K562 (cell line): ENCODE data around the gene CCDC85B. TPM values are rescaled to one million over a fixed set of nuclear protein-coding genes. Genes with fewer than 3 reads are reported as not detected.

Experiments
- ATAC-seq: fragments of 200-7000 bp; cut with Tn5 transposase; 3 replicates; pipeline ENCODE4 v1.9.1; 2020; ENCODE audit warnings: moderate library complexity
- BruUV-seq: library from RNA; stranded (reverse); fragments of 400-500 nt; replicated peaks from 2 replicates; lab custom pipeline; 2021; lab: Mats Ljungman, UMichigan
- CTCF ChIA-PET: fragments of 300-600 bp; formaldehyde crosslinking; extraction: SDS; loops from one replicate; lab custom pipeline; 2021; ENCODE audit warnings: low intra/inter-chr PET ratio; lab: Yijun Ruan, JAX
- POLR2A ChIA-PET: fragments of 300-600, 350-650 bp; sonication (Branson Sonifier 250); formaldehyde crosslinking; extraction: SDS; loops from one replicate; lab custom pipeline; 2021; ENCODE audit warnings: antibody characterized with exemption, inconsistent platforms; lab: Yijun Ruan, JAX
- DNase-seq, 4 experiments: peaks; one replicate each; pipeline versions ENCODE4 v3.0.0 to v3.0.0-alpha.2; 2011 to 2018; ENCODE audit warnings: low spot score in 3 of 4, mixed read lengths in 3 of 4; ENCODE audit errors: extremely low read depth in 1 of 4
- FAIRE-seq: peaks from 2 replicates; lab custom pipeline; 2011; peaks lifted over from hg19 to GRCh38; lab: Jason Lieb, UNC
- H2AFZ ChIP-seq: 2 replicates; pipeline ENCODE4 v1.6.0; 2011; ENCODE audit warnings: low read depth, low read length, control low read depth, inconsistent platforms
- H3K27ac ChIP-seq: fragments of 200-600 bp; 3 replicates; pipeline ENCODE4 v1.8.0; 2011; ENCODE audit warnings: low read depth, mild to moderate bottlenecking, control low read depth, inconsistent platforms, low read length, moderate library complexity, mixed read lengths; ENCODE audit errors: extremely low read depth
- H3K27me3 ChIP-seq, 2 experiments: fragments of 300-600 bp in 1 of 2; 2 replicates in 1 of 2; 3 replicates in 1 of 2; pipeline versions ENCODE4 v1.6.0 to v1.8.0; 2011; ENCODE audit warnings: inconsistent platforms in 2 of 2, low read length in 2 of 2, mild to moderate bottlenecking in 1 of 2, mixed read lengths in 1 of 2, moderate library complexity in 1 of 2; ENCODE audit not compliant: control insufficient read depth in 2 of 2, insufficient read depth in 2 of 2
- H3K36me3 ChIP-seq: fragments of 300-600 bp; 3 replicates; pipeline ENCODE4 v1.8.0; 2011; ENCODE audit warnings: mild to moderate bottlenecking, low read length, inconsistent platforms; ENCODE audit not compliant: control insufficient read depth, insufficient read depth
- H3K4me1 ChIP-seq, 2 experiments: fragments of 200-600 bp in 1 of 2; replicated peaks in 1 of 2; 2 replicates in 1 of 2; 3 replicates in 1 of 2; pipeline versions ENCODE4 v1.5.1 to v1.8.0; 2011; ENCODE audit warnings: inconsistent platforms in 2 of 2, low read length in 2 of 2, mild to moderate bottlenecking in 1 of 2, mixed read lengths in 1 of 2, moderate library complexity in 1 of 2; ENCODE audit not compliant: control insufficient read depth in 2 of 2, insufficient read depth in 2 of 2
- H3K4me2 ChIP-seq: 2 replicates; pipeline ENCODE4 v1.6.1; 2011; ENCODE audit warnings: low read length, control low read depth, inconsistent platforms, mixed read lengths; ENCODE audit not compliant: insufficient read depth
- H3K4me3 ChIP-seq: fragments of 200-600 bp; sonication (generic), shearing (Covaris generic); 2 replicates; pipeline ENCODE4 v1.5.1; 2016; ENCODE audit warnings: control low read depth, inconsistent platforms
- H3K79me2 ChIP-seq: fragments of 200-600 bp; 3 replicates; pipeline ENCODE4 v1.8.0; 2011; ENCODE audit warnings: low read length, inconsistent platforms; ENCODE audit not compliant: control insufficient read depth, insufficient read depth
- H3K9ac ChIP-seq, 2 experiments: 2 replicates each; pipeline versions ENCODE4 v1.6.0 to v1.6.1; 2011; ENCODE audit warnings: low read depth in 2 of 2, low read length in 2 of 2, control low read depth in 1 of 2, inconsistent platforms in 1 of 2, mild to moderate bottlenecking in 1 of 2, mixed read lengths in 1 of 2; ENCODE audit not compliant: insufficient read depth in 1 of 2
- H3K9me1 ChIP-seq: one replicate; pipeline ENCODE4 v1.6.0; 2011; ENCODE audit warnings: inconsistent platforms, mild to moderate bottlenecking, low read length, moderate library complexity; ENCODE audit not compliant: control insufficient read depth, insufficient read depth
- H3K9me3 ChIP-seq: replicated peaks from 2 replicates; pipeline ENCODE4 v1.5.1; 2011; ENCODE audit warnings: low read depth, low read length, inconsistent platforms; ENCODE audit not compliant: control insufficient read depth, insufficient read depth
- H4K20me1 ChIP-seq: replicated peaks from 2 replicates; pipeline ENCODE4 v1.6.1; 2011; ENCODE audit warnings: low read length, inconsistent platforms, mixed read lengths; ENCODE audit not compliant: control insufficient read depth, insufficient read depth
- CCNT2 ChIP-seq: IDR thresholded peaks from 2 replicates; pipeline ENCODE4 v1.6.1; 2011; ENCODE audit warnings: borderline replicate concordance, low read depth, mild to moderate bottlenecking, moderate library complexity, mixed read lengths, low read length; ENCODE audit not compliant: insufficient read length; ENCODE audit errors: extremely low read depth
- ELF2 ChIP-seq: fragments of 250-450 bp; sonication (Bioruptor Pico); IDR thresholded peaks from 2 replicates; pipeline ENCODE4 v1.5.0; 2021; ENCODE audit warnings: mild to moderate bottlenecking
- GABPB1 ChIP-seq: sonication (generic); formaldehyde crosslinking; IDR thresholded peaks from 2 replicates; pipeline ENCODE4 v1.8.0; 2022; ENCODE audit warnings: mild to moderate bottlenecking, missing genetic modification reagents
- HNRNPL ChIP-seq: fragments of 200-400 bp; formaldehyde crosslinking; IDR thresholded peaks from 2 replicates; pipeline ENCODE4 v1.6.1; 2017; ENCODE audit warnings: low read depth, mild to moderate bottlenecking, low read length
- HNRNPLL ChIP-seq: fragments of 200-400 bp; formaldehyde crosslinking; IDR thresholded peaks from 2 replicates; pipeline ENCODE4 v1.6.1; 2017; ENCODE audit warnings: low read length, low read depth, mild to moderate bottlenecking; ENCODE audit not compliant: poor library complexity, severe bottlenecking
- JUND ChIP-seq, 2 experiments: IDR thresholded peaks; 2 replicates in 1 of 2; 3 replicates in 1 of 2; pipeline ENCODE4 v1.6.1; 2011; ENCODE audit warnings: borderline replicate concordance in 2 of 2, low read depth in 2 of 2, low read length in 2 of 2, improper control_type of control experiment in 1 of 2, missing biosample characterization in 1 of 2, missing genetic modification characterization in 1 of 2, missing genetic modification reagents in 1 of 2
- LCOR ChIP-seq: sonication (generic); formaldehyde crosslinking; IDR thresholded peaks from 2 replicates; pipeline ENCODE4 v1.8.0; 2022; ENCODE audit warnings: mild to moderate bottlenecking, missing genetic modification reagents
- MAFF ChIP-seq: IDR thresholded peaks from 2 replicates; pipeline ENCODE4 v1.6.1; 2012; ENCODE audit warnings: low read length, improper control_type of control experiment
- POLR2AphosphoS5 ChIP-seq: IDR thresholded peaks from 2 replicates; pipeline ENCODE4 v1.6.1; 2011; ENCODE audit warnings: mild to moderate bottlenecking, low read depth, low read length, moderate library complexity; ENCODE audit not compliant: control insufficient read depth, insufficient read depth
- POLR2G ChIP-seq: fragments of 200-400 bp; formaldehyde crosslinking; IDR thresholded peaks from 2 replicates; pipeline ENCODE4 v1.6.1; 2017; ENCODE audit warnings: low read depth, mild to moderate bottlenecking, antibody characterized with exemption, low read length, moderate library complexity
- RBFOX2 ChIP-seq: fragments of 200-400 bp; formaldehyde crosslinking; IDR thresholded peaks from 2 replicates; pipeline ENCODE4 v1.6.1; 2017; ENCODE audit warnings: low read depth, mild to moderate bottlenecking, low read length, moderate library complexity
- RBM22 ChIP-seq: fragments of 200-400 bp; formaldehyde crosslinking; IDR thresholded peaks from 2 replicates; pipeline ENCODE4 v1.6.1; 2018; ENCODE audit warnings: low read length, low read depth; ENCODE audit not compliant: poor library complexity, severe bottlenecking
- SP1 ChIP-seq: sonication (generic); formaldehyde crosslinking; IDR thresholded peaks from 2 replicates; pipeline ENCODE4 v1.8.1; 2022; ENCODE audit warnings: mild to moderate bottlenecking, missing genetic modification reagents
- TAL1 ChIP-seq: fragments of 450-650 bp; IDR thresholded peaks from 2 replicates; pipeline ENCODE4 v1.6.1; 2016; ENCODE audit warnings: mild to moderate bottlenecking
- TEAD1 ChIP-seq, 2 experiments: fragments of 450-650 bp in 1 of 2; sonication (generic) in 1 of 2; formaldehyde crosslinking; IDR thresholded peaks; 2 replicates each; pipeline versions ENCODE4 v1.4.0 to v1.8.0; 2020 to 2022; ENCODE audit warnings: mild to moderate bottlenecking in 2 of 2, missing genetic modification reagents in 1 of 2
- TEAD4 ChIP-seq, 2 experiments: sonication (generic) in 1 of 2; formaldehyde crosslinking in 1 of 2; IDR thresholded peaks; 2 replicates each; pipeline versions ENCODE4 v1.6.1 to v1.8.0; 2012 to 2022; ENCODE audit warnings: borderline replicate concordance in 1 of 2, inconsistent platforms in 1 of 2, low read length in 1 of 2, mild to moderate bottlenecking in 1 of 2, missing genetic modification reagents in 1 of 2
- ZNF143 ChIP-seq: sonication (generic); formaldehyde crosslinking; IDR thresholded peaks from 2 replicates; pipeline ENCODE4 v1.9.0; 2022; ENCODE audit warnings: mild to moderate bottlenecking, missing genetic modification reagents
- ZNF212 ChIP-seq: fragments of 450-650 bp; formaldehyde crosslinking; IDR thresholded peaks from 2 replicates; pipeline ENCODE4 v1.4.0; 2020; ENCODE audit warnings: mild to moderate bottlenecking
- ZNF354B ChIP-seq: fragments of 250-450 bp; sonication (Bioruptor Pico); IDR thresholded peaks from 2 replicates; pipeline ENCODE4 v1.4.0; 2020
- WGBS: fragments of 100-300 bp; shearing (Covaris generic); methylation state at CpG from one replicate; pipeline ENCODE4 v1.1.6; 2016; ENCODE audit warnings: low coverage, mixed read lengths; ENCODE audit not compliant: insufficient coverage; ENCODE audit errors: missing lambda C conversion rate; 5-methylcytosine and 5-hydroxymethylcytosine counted together
- in situ Hi-C: fragments of 300-500 bp; cut with MboI; formaldehyde crosslinking; loops from 4 replicates; pipeline ENCODE4 v1.15.0; 2018; ENCODE audit warnings: inconsistent platforms, mixed read lengths
- intact Hi-C: fragments of 100-400 bp; cut with micrococcal nuclease; formaldehyde crosslinking; loops from 2 replicates; pipeline ENCODE4 v1.14.2; 2022
- polyA plus RNA-seq, 8 experiments: library from polyadenylated mRNA; depleted of rRNA in 4 of 8; stranded (reverse) in 5 of 8; unstranded in 3 of 8; fragments of >200 nt; fragmentation: Nextera tagmentation in 2 of 8; fragmentation: Illumina TruSeq in 1 of 8; extraction: Ambion mirVana in 2 of 8; extraction: Trizol in 1 of 8; gene quantifications; 2 replicates each; pipeline versions ENCODE4 v1.2.1 to v1.2.3, GENCODE V29; 2011 to 2014; ENCODE audit warnings: inconsistent platforms in 1 of 8, missing spikeins in 1 of 8
- total RNA-seq, 7 experiments: library from RNA; depleted of rRNA in 6 of 7; stranded (reverse); fragments of >200 nt in 6 of 7; fragmentation: Illumina TruSeq in 2 of 7; extraction: Trizol in 2 of 7; gene quantifications; 2 replicates each; pipeline versions ENCODE4 v1.2.1 to v1.2.3, GENCODE V29; 2011 to 2021; ENCODE audit warnings: low replicate concordance in 1 of 7
- TF ChIP-seq, protein P1 (sequence below): sonication (generic); formaldehyde crosslinking; IDR thresholded peaks from 2 replicates; pipeline ENCODE4 v1.8.1; 2023; ENCODE audit warnings: mild to moderate bottlenecking, missing genetic modification reagents

Gene CCDC85B
- total and polyA plus RNA-seq, 9 of the 15 experiments (the other 6 are each of a cell fraction or from before 2014, with no cell fraction given) = 0.14 to 138 (median 6.2) TPM

DNA sequence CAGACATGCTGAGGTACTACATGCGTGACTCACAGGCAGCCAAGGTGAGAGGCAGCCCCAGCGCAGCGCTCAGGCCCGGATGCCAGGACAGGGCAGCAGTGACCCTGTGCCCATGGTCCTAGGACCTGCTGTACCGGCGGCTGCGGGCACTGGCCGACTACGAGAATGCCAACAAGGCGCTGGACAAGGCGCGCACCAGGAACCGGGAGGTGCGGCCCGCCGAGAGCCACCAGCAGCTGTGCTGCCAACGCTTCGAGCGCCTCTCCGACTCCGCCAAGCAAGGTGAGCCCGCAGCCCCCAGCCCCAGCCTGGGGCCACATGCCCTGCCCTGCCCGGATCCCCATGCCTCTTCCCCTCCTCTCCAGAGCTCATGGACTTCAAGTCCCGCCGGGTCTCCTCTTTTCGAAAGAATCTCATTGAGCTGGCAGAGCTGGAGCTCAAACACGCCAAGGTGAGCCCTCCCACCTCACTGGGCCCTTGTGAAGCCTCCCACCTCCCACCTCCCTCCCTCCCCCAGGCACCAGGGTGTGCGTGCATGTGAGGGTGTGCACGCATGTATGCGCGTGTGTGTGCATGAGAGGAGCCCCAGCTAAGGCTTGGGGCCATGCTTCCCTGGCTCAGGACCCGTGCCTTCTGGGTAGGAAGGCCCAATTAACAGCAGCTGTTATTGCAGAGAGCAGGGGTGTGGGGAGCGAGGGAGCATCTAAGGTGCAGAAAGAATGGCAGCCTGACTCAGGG is 37.8 kb upstream of the CCDC85B start:
- peaks cover 42% of the 10 kb centered on the region for H3K79me2 ChIP-seq
- H3K9me3 ChIP-seq = peaks cover 7% of the 10 kb centered on the region; the same call in 1 of the 2 replicates
- no peaks in the 10 kb centered on the region for H3K27me3 ChIP-seq
- in situ Hi-C loops = no loop called here
- BruUV-seq = no TSS peak
- H3K27ac ChIP-seq = no peak overlapping the region
- ChIA-PET POLR2A (interaction anchor here (0.6 to 5.9 kb wide), 16 partner anchors 8 to 237 kb away, joined by 3 to 67 read pairs (median 4); partner anchors contain the start of genes FIBP, RNASEH2C and SNX32), CTCF (no interaction called here)
- peaks cover 11% of the 10 kb centered on the region for H3K9me1 ChIP-seq
- peaks cover 22% of the 10 kb centered on the region for H4K20me1 ChIP-seq
- intact Hi-C loops = no loop called here
- no peak overlapping the region for H3K9ac ChIP-seq
- H2AFZ ChIP-seq = no peak overlapping the region
- WGBS = 97% methylated on average over 26 of the region's 33 CpGs
- H3K36me3 ChIP-seq = peaks cover 56% of the 10 kb centered on the region
- H3K4me2 ChIP-seq = no peak overlapping the region
- FAIRE-seq (no peak), ATAC-seq (peak; percentile 1), DNase-seq (peak in 1 of 4 experiments; percentile 13)
- H3K4me1 ChIP-seq = peaks cover 4 to 42% of the 10 kb centered on the region in 2 experiments; a peak in 3 of 5 replicates
- H3K4me3 ChIP-seq = no peak overlapping the region
- no peak for TF ChIP-seq ELF2 (CRISPR knock-in tag)
- TF ChIP-seq ZNF212 (CRISPR knock-in tag) = no peak
- peak; percentile 89 for TF ChIP-seq POLR2G
- TF ChIP-seq, protein P1, sequence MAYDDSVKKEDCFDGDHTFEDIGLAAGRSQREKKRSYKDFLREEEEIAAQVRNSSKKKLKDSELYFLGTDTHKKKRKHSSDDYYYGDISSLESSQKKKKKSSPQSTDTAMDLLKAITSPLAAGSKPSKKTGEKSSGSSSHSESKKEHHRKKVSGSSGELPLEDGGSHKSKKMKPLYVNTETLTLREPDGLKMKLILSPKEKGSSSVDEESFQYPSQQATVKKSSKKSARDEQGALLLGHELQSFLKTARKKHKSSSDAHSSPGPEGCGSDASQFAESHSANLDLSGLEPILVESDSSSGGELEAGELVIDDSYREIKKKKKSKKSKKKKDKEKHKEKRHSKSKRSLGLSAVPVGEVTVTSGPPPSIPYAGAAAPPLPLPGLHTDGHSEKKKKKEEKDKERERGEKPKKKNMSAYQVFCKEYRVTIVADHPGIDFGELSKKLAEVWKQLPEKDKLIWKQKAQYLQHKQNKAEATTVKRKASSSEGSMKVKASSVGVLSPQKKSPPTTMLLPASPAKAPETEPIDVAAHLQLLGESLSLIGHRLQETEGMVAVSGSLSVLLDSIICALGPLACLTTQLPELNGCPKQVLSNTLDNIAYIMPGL (CRISPR knock-in tag) = 0 out of 2 replicates have a peak, but pooled peaks have one; percentile 66
- peak; percentile 76 for TF ChIP-seq HNRNPL
- no peak for TF ChIP-seq TAL1
- TF ChIP-seq TEAD1 (CRISPR knock-in tag; IDR thresholded peaks at IDR 0.05) = 0 out of 4 replicates have a peak, but pooled peaks of 1 of the 2 experiments have one; percentile 28
- no peak for TF ChIP-seq MAFF
- TF ChIP-seq GABPB1 (CRISPR knock-in tag) = 0 out of 2 replicates have a peak, but pooled peaks have one; percentile 32
- TF ChIP-seq POLR2AphosphoS5 = peak; percentile 59; the same call in 1 of the 2 replicates
- TF ChIP-seq RBM22 = peak; percentile 99
- peak; percentile 33; the same call in 1 of the 2 replicates for TF ChIP-seq ZNF143 (CRISPR knock-in tag)
- TF ChIP-seq CCNT2 = peak; percentile 15
- peak; percentile 80 for TF ChIP-seq RBFOX2
- no peak for TF ChIP-seq ZNF354B (CRISPR knock-in tag)
- peak; percentile 34 for TF ChIP-seq HNRNPLL
- no peak for TF ChIP-seq TEAD4 (IDR thresholded peaks at IDR 0.05; ENCODE audit: low read length)
- 0 out of 2 replicates have a peak, but pooled peaks have one; percentile 57 for TF ChIP-seq TEAD4 (CRISPR knock-in tag; IDR thresholded peaks at IDR 0.05; ENCODE audit: borderline replicate concordance)
- no peak for TF ChIP-seq JUND (IDR thresholded peaks at IDR 0.05; ENCODE audit: borderline replicate concordance, low read depth, low read length)
- TF ChIP-seq JUND (tag; IDR thresholded peaks at IDR 0.05; ENCODE audit: borderline replicate concordance, low read depth, low read length) = no peak
- 0 out of 2 replicates have a peak, but pooled peaks have one; percentile 15 for TF ChIP-seq SP1 (CRISPR knock-in tag)
- TF ChIP-seq LCOR (CRISPR knock-in tag) = peak; percentile 26; the same call in 1 of the 2 replicates
